ENCODE results near the gene TCF19.

Gene TCF19

GRCh38 chr6:31131595-31131994 lies 26.8 kb upstream of the TCF19 start (continued):
- TF ChIP-seq ZNF18 (tag by site-specific recombination; IDR thresholded peaks at IDR 0.05) = no peak

GRCh38 chr6:31132806-31133205 lies 25.6 kb upstream of the TCF19 start:
- TF ChIP-seq EGR2 (tag by site-specific recombination; IDR thresholded peaks at IDR 0.05; ENCODE audit: low read depth) = peak; percentile 76
- no peak for TF ChIP-seq PRDM6 (tag by site-specific recombination; IDR thresholded peaks at IDR 0.05)
- peak; percentile 72 for TF ChIP-seq ZFHX2 (tag by site-specific recombination; conservative IDR thresholded peaks at IDR 0.05)
- no peaks in the 10 kb centered on the region for H3K4me1 ChIP-seq (ENCODE audit: control insufficient read depth, insufficient read depth, low read length)
- ChIA-PET POLR2A (no interaction called here), CTCF (interaction anchor here (0.8 to 11.3 kb wide), 4 partner anchors 46 to 217 kb away, joined by 3 to 100 read pairs (median 6); no protein-coding TSS in a partner anchor)
- no peaks in the 10 kb centered on the region for H3K36me3 ChIP-seq (ENCODE audit: control insufficient read depth in 2 of 2, insufficient read depth in 1 of 2, low read length in 2 of 2)
- no peaks in the 10 kb centered on the region for H3K9me3 ChIP-seq (ENCODE audit: control insufficient read depth, insufficient read depth, low read depth, low read length)
- H3K27ac ChIP-seq (ENCODE audit: extremely low read depth, low read depth, low read length) = no peak overlapping the region
- no peak overlapping the region for H3K4me3 ChIP-seq (ENCODE audit: low read depth, low read length)

GRCh38 chr6:31135710-31136109 lies 22.7 kb upstream of the TCF19 start:
- ChIA-PET POLR2A (no interaction called here), CTCF (interaction anchor here (0.6 to 2.3 kb wide), 9 partner anchors 9 to 231 kb away, joined by 3 to 14 read pairs (median 3); partner anchors contain the start of gene TCF19)
- Histone ChIP-seq H3K4me3 (ENCODE audit: low read depth, low read length) (no peak overlapping the region), H3K27ac (ENCODE audit: extremely low read depth, low read depth, low read length) (no peak overlapping the region), H3K4me1 (ENCODE audit: control insufficient read depth, insufficient read depth, low read length) (no peaks in the 10 kb centered on the region), H3K9me3 (ENCODE audit: control insufficient read depth, insufficient read depth, low read depth, low read length) (no peaks in the 10 kb centered on the region), H3K36me3 (ENCODE audit: control insufficient read depth in 2 of 2, insufficient read depth in 1 of 2, low read length in 2 of 2) (no peaks in the 10 kb centered on the region)
- TF ChIP-seq ZNF266 (tag by site-specific recombination; IDR thresholded peaks at IDR 0.05; ENCODE audit: low read depth) = no peak
- no peak for TF ChIP-seq EGR2 (tag by site-specific recombination; IDR thresholded peaks at IDR 0.05; ENCODE audit: low read depth)
- TF ChIP-seq ZNF549 (tag by site-specific recombination; IDR thresholded peaks at IDR 0.05) = no peak
- no peak for TF ChIP-seq ZNF302 (tag by site-specific recombination; IDR thresholded peaks at IDR 0.05; ENCODE audit: low read depth)
- TF ChIP-seq ZNF560 (tag by site-specific recombination; IDR thresholded peaks at IDR 0.05; ENCODE audit: borderline replicate concordance) = no peak
- TF ChIP-seq ZNF837 (tag by site-specific recombination; IDR thresholded peaks at IDR 0.05) = no peak
- TF ChIP-seq ZNF239 (tag by site-specific recombination; IDR thresholded peaks at IDR 0.05) = no peak
- TF ChIP-seq ZNF404 (tag by site-specific recombination; IDR thresholded peaks at IDR 0.05) = no peak
- no peak for TF ChIP-seq ZNF202 (tag by site-specific recombination; IDR thresholded peaks at IDR 0.05; ENCODE audit: borderline replicate concordance)
- TF ChIP-seq ELK4 (IDR thresholded peaks at IDR 0.05; ENCODE audit: borderline replicate concordance, low read depth, low read length) = no peak
- no peak for TF ChIP-seq ZNF626 (tag by site-specific recombination; IDR thresholded peaks at IDR 0.05)
- no peak for TF ChIP-seq PATZ1 (tag by site-specific recombination; IDR thresholded peaks at IDR 0.05)
- TF ChIP-seq ZNF398 (tag by site-specific recombination; IDR thresholded peaks at IDR 0.05) = no peak
- no peak for TF ChIP-seq ZNF510 (tag by site-specific recombination; IDR thresholded peaks at IDR 0.05; ENCODE audit: insufficient replicate concordance)
